ENCODE data around the gene PLEKHG4. TPM values are rescaled to one million over a fixed set of nuclear protein-coding genes. Genes with fewer than 3 reads are reported as not detected.
A peak's percentile ranks its signal among the peaks of the same experiment; 100 is the strongest.

The PLEKHG4 gene
- total RNA-seq, 5 donors from 2014 or later (not counting 1 experiment from before 2014, with no cell fraction given), result 19.4 to 27.5 (median 24.9) TPM

DNA sequence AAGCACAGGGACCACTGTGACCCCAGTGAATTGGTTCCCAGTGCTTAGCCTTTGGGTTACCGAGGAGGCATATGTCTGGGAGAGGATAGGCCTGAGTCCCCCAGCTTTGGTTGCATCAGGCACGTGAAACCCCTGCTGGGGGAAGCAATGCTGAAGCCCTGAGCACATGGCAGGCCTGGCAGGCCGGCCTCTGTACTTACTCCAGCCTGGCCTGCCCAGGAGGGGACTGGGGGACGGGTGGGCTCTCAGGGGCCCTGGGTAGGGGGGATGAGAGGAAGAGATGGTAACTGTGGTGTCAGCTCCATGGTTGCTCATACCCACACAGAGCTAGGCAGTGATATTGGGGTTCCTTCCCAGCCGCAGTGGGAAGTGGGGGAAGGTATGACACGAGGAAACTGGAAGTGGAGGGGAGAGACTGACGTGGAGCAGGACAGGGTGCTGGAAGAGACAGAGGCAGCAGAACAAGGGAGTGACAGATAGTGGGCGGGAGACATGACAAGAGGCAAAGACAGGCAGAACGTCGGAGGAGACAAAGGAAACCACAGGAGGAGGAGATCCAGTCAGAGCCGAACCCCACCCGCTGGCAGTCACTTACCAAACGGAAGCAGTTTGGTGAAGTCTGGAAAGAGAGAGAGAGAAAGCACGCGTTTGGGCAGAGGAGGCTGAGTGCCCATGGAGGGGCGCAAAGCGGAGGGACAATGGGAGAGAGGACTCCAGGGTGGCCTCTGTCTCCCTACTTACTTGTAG is 43.3 kb upstream of the PLEKHG4 start:
- peak overlapping the region in 1 of 2 donors; percentile 27 for H3K4me3 ChIP-seq (ENCODE audit: control insufficient read depth in 1 of 2, extremely low read depth in 1 of 2, low read length in 1 of 2)

DNA sequence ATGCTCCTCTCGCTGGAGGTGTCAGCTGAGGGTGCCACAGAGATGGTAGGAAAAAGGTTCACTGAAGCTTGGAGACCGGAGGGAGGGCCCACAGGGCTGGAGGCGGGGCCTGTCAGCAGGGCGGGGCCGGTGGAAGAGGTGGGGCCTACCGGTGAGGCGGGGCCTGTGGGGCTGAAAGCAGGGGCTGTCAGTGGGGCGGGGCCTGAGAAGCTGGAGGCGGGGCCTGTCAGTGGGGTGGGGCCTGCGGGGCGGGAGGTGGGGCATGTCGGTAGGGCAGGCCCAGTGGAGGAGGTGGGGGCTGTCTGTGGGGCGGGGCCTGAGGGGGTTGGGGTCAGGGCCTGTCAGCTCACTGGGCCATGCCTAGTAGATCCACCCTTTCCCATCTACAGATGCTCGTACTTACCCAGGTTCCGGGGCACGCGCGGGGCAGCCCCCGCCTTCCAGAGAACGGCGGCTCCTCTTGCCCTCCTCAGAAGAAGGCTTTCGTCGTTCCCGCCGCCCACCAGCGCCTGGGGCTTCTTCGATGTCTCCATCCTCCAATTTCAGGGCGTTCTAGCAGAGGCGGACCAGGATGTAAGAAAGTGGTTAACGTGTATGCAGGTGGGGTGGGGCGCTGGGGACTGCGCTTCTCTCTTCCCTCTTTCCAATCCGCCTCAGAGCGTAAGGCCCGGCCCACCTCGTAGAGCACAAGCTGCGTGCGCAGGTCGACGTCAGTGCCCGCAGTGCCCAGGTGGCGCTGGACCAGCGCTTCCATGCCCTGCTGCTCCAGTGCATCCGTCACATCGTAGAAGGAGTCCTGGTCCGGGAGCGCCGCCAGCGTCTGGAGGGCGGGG is 42.6 kb upstream of the PLEKHG4 start:
- WGBS (ENCODE audit: insufficient coverage), result 95% methylated on average over 20 of the region's 50 CpGs
- POLR2A ChIA-PET, result no interaction called here
- H3K27me3 ChIP-seq (replicated peaks in 1 of 2; ENCODE audit: control insufficient read depth in 2 of 2, extremely low read depth in 1 of 2, insufficient read depth in 2 of 2, low read length in 1 of 2), result no peaks in the 10 kb centered on the region
- no peaks in the 10 kb centered on the region for H3K9me3 Mint-ChIP-seq
- CTCF ChIA-PET, result interaction anchor here in 1 of 2 donors (0.7 kb wide), 1 partner anchor 39 kb away, joined by 5 read pairs; no protein-coding TSS in a partner anchor
- peak overlapping the region; percentile 57 for H3K27ac ChIP-seq (ENCODE audit: low read length)
- H3K4me3 ChIP-seq (ENCODE audit: control insufficient read depth in 1 of 2, extremely low read depth in 1 of 2, low read length in 1 of 2), result peak overlapping the region in 1 of 2 donors; percentile 27
- peak overlapping the region; percentile 91 to 92 for H3K27ac Mint-ChIP-seq
- no peaks in the 10 kb centered on the region for H3K27me3 Mint-ChIP-seq
- H3K36me3 ChIP-seq (ENCODE audit: control insufficient read depth in 2 of 2, extremely low read depth in 1 of 2, insufficient read depth in 1 of 2, low read length in 1 of 2), result peaks cover 31 to 53% of the 10 kb centered on the region in 2 donors
- peaks cover 0 to 26% of the 10 kb centered on the region in 2 experiments for H3K4me1 ChIP-seq (ENCODE audit: control insufficient read depth in 1 of 2, extremely low read depth in 1 of 2, insufficient read depth in 2 of 2, low read length in 2 of 2)
- H3K4me1 Mint-ChIP-seq, result peaks cover 0 to 18% (median 9%) of the 10 kb centered on the region in 3 donors
- H3K36me3 Mint-ChIP-seq, result peaks cover 26% of the 10 kb centered on the region
- no peaks in the 10 kb centered on the region for H3K9me3 ChIP-seq
- peak overlapping the region; percentile 43 to 72 (median 57) for H3K4me3 Mint-ChIP-seq
- peak; percentile 30 to 79 (median 63) for DNase-seq
- peak; percentile 65 to 82 (median 72) for ATAC-seq (replicated peaks in 1 of 4)

More for the DNA sequence above, 43.3 kb upstream of the PLEKHG4 start:
- 78% methylated on average over 16 of the region's 17 CpGs for WGBS (ENCODE audit: insufficient coverage)
- Mint-ChIP-seq H3K9me3 (no peaks in the 10 kb centered on the region), H3K27ac (peak overlapping the region; percentile 91 to 92), H3K36me3 (peaks cover 26% of the 10 kb centered on the region), H3K4me1 (peaks cover 0 to 14% (median 6%) of the 10 kb centered on the region in 3 donors), H3K4me3 (peak overlapping the region; percentile 43 to 72 (median 57)), H3K27me3 (no peaks in the 10 kb centered on the region)
- no peaks in the 10 kb centered on the region for H3K9me3 ChIP-seq
- CTCF ChIA-PET, result interaction anchor here (0.7 kb wide), 2 partner anchors 38 to 100 kb away, joined by 5 read pairs; no protein-coding TSS in a partner anchor
- peak in 27 of 35 experiments; percentile 21 to 66 (median 35) for DNase-seq
- POLR2A ChIA-PET, result interaction anchor here in 1 of 2 donors (0.7 kb wide), 1 partner anchor 20 kb away, joined by 4 read pairs; no protein-coding TSS in a partner anchor
- peaks cover 0 to 2% of the 10 kb centered on the region in 2 experiments for H3K27me3 ChIP-seq (replicated peaks in 1 of 2; ENCODE audit: control insufficient read depth in 2 of 2, extremely low read depth in 1 of 2, insufficient read depth in 2 of 2, low read length in 1 of 2)
- H3K36me3 ChIP-seq (ENCODE audit: control insufficient read depth in 2 of 2, extremely low read depth in 1 of 2, insufficient read depth in 1 of 2, low read length in 1 of 2), result peaks cover 28 to 60% of the 10 kb centered on the region in 2 donors
- ATAC-seq (replicated peaks in 1 of 4), result peak; percentile 67 to 75 (median 68)
- H3K4me1 ChIP-seq (ENCODE audit: control insufficient read depth in 1 of 2, extremely low read depth in 1 of 2, insufficient read depth in 2 of 2, low read length in 2 of 2), result peaks cover 0 to 26% of the 10 kb centered on the region in 2 experiments
- peak overlapping the region; percentile 57 for H3K27ac ChIP-seq (ENCODE audit: low read length)

DNA sequence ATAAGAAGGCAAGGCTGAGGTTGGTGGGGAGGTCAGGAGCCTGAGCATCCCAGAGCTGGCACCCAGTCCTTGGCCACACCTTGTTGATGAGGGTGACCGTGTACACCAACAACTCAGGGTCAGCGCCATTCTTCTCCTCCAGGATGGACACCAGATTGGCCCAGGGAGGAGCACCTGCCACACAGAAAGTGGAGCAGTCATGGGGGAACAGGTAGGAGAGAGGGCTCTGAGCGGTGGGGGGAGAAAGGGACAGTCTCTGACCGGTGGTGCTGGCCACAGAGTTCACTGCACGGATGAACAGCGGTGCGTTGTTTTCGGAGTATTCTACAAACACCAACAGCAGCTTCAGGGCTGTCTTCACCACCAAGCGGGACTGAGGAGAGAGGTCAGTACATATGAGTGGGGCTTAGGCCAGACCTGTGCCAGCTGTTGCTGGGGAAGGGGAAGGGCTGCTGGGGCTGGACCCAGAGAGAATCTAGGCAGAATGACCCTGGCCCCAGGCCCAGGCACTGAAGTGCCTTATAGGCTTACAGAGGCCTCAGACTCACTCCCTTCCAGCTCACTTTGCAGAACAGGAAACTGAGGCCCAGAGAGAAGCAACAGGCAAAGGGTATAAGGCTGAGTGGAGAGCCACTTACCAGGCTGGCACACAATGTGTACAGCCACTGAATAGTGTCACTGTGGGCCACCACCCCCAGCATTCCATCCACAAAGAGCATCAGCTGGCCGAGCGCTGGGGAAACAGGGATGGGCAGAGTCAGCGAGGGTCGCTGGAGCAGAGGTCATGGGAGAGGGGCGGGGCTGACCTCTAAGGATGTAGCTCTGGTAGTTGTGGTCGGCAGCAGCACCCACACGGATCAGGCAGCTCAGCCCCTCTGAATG is 41.7 kb upstream of the PLEKHG4 start:
- no peak overlapping the region for H3K4me3 Mint-ChIP-seq
- no peaks in the 10 kb centered on the region for H3K9me3 ChIP-seq
- no peak for ATAC-seq (replicated peaks in 1 of 4)
- H3K27me3 ChIP-seq (replicated peaks in 1 of 2; ENCODE audit: control insufficient read depth in 2 of 2, extremely low read depth in 1 of 2, insufficient read depth in 2 of 2, low read length in 1 of 2), result no peaks in the 10 kb centered on the region
- no peaks in the 10 kb centered on the region for H3K9me3 Mint-ChIP-seq
- peaks cover 0 to 21% (median 11%) of the 10 kb centered on the region in 3 donors for H3K4me1 Mint-ChIP-seq
- 100% methylated on average over 1 of the region's 16 CpGs for WGBS (ENCODE audit: insufficient coverage)
- no peaks in the 10 kb centered on the region for H3K27me3 Mint-ChIP-seq
- CTCF ChIA-PET, result interaction anchor here in 1 of 2 donors (0.6 kb wide), 1 partner anchor 208 kb away, joined by 3 read pairs; no protein-coding TSS in a partner anchor
- H3K4me1 ChIP-seq (ENCODE audit: control insufficient read depth in 1 of 2, extremely low read depth in 1 of 2, insufficient read depth in 2 of 2, low read length in 2 of 2), result peaks cover 0 to 29% of the 10 kb centered on the region in 2 experiments
- H3K4me3 ChIP-seq (ENCODE audit: control insufficient read depth in 1 of 2, extremely low read depth in 1 of 2, low read length in 1 of 2), result no peak overlapping the region
- no peak for DNase-seq
- peak overlapping the region in 1 of 2 donors; percentile 55 for H3K27ac Mint-ChIP-seq
- POLR2A ChIA-PET, result no interaction called here
- H3K36me3 Mint-ChIP-seq, result peaks cover 26% of the 10 kb centered on the region
- H3K27ac ChIP-seq (ENCODE audit: low read length), result no peak overlapping the region
- H3K36me3 ChIP-seq (ENCODE audit: control insufficient read depth in 2 of 2, extremely low read depth in 1 of 2, insufficient read depth in 1 of 2, low read length in 1 of 2), result peaks cover 31 to 50% of the 10 kb centered on the region in 2 donors

DNA sequence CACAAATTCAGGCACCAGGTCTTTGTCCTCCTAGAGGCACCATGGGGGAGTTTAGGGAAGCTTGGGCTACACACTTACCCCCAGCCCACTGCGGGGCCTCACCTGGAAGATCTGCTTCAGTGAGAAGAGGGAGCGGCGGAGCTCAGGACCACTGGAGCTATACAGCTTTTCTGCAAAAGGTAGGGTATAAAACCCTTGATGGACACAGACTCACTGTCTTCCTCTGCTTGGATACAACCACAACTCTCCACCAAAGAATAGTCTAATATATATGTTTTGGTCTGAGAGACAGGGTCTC is 41.1 kb upstream of the PLEKHG4 start:
- ChIA-PET POLR2A (no interaction called here), CTCF (interaction anchor here in 1 of 2 donors (0.6 kb wide), 1 partner anchor 208 kb away, joined by 3 read pairs; no protein-coding TSS in a partner anchor)
- Mint-ChIP-seq H3K4me3 (no peak overlapping the region), H3K27me3 (no peaks in the 10 kb centered on the region), H3K4me1 (peaks cover 0 to 21% (median 12%) of the 10 kb centered on the region in 3 donors), H3K9me3 (no peaks in the 10 kb centered on the region), H3K27ac (peak overlapping the region in 1 of 2 donors; percentile 37), H3K36me3 (peaks cover 26% of the 10 kb centered on the region)
- ATAC-seq (replicated peaks in 1 of 4) (no peak), DNase-seq (no peak)
- H3K4me1 ChIP-seq (ENCODE audit: control insufficient read depth in 1 of 2, extremely low read depth in 1 of 2, insufficient read depth in 2 of 2, low read length in 2 of 2), result peaks cover 0 to 29% of the 10 kb centered on the region in 2 experiments
- no peaks in the 10 kb centered on the region for H3K9me3 ChIP-seq
- H3K36me3 ChIP-seq (ENCODE audit: control insufficient read depth in 2 of 2, extremely low read depth in 1 of 2, insufficient read depth in 1 of 2, low read length in 1 of 2), result peaks cover 31 to 49% of the 10 kb centered on the region in 2 donors
- H3K4me3 ChIP-seq (ENCODE audit: control insufficient read depth in 1 of 2, extremely low read depth in 1 of 2, low read length in 1 of 2), result no peak overlapping the region
- no peak overlapping the region for H3K27ac ChIP-seq (ENCODE audit: low read length)
- H3K27me3 ChIP-seq (replicated peaks in 1 of 2; ENCODE audit: control insufficient read depth in 2 of 2, extremely low read depth in 1 of 2, insufficient read depth in 2 of 2, low read length in 1 of 2), result no peaks in the 10 kb centered on the region
- WGBS (ENCODE audit: insufficient coverage), result no CpG with 5 or more reads among the region's 3 CpGs

DNA sequence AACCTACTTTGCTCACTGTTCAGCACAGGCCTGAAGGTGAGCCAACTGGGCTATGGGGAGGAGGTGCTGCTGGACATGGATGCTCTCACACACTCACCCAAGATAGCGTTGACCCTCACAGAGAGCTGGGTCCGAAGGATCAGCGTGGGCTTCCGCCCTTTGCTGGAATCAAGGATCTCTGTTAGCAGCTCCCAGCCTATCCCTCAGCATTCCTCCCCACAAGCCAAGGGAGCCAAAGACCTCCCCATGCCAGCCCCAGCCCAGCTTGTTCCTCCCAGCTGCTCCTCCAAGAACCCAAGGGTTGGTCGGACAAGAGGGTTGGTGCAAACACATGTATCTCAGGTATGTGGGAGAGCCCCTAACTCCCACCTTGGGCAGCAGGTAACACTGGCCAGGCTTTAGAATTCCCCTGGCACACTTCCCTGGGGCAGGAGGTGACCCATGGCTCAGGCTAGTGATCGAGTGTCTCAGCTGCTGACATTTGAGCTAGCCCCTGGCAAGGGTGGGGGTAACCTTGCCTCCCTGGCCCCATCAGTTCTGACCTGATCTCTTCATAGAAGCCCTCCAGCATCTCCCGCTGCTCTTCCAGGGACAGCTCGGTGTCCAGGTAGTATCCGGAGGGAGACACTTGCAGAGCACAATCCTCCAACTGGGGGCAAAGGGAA is 40.4 kb upstream of the PLEKHG4 start:
- Histone ChIP-seq H3K4me3 (ENCODE audit: control insufficient read depth in 1 of 2, extremely low read depth in 1 of 2, low read length in 1 of 2) (no peak overlapping the region), H3K27me3 (replicated peaks in 1 of 2; ENCODE audit: control insufficient read depth in 2 of 2, extremely low read depth in 1 of 2, insufficient read depth in 2 of 2, low read length in 1 of 2) (no peaks in the 10 kb centered on the region), H3K9me3 (no peaks in the 10 kb centered on the region), H3K36me3 (ENCODE audit: control insufficient read depth in 2 of 2, extremely low read depth in 1 of 2, insufficient read depth in 1 of 2, low read length in 1 of 2) (peaks cover 31 to 43% of the 10 kb centered on the region in 2 donors), H3K4me1 (ENCODE audit: control insufficient read depth in 1 of 2, extremely low read depth in 1 of 2, insufficient read depth in 2 of 2, low read length in 2 of 2) (peaks cover 0 to 36% of the 10 kb centered on the region in 2 experiments), H3K27ac (ENCODE audit: low read length) (no peak overlapping the region)
- CTCF ChIA-PET, result interaction anchor here in 1 of 2 donors (1.1 kb wide), 1 partner anchor 41 kb away, joined by 4 read pairs; no protein-coding TSS in a partner anchor
- H3K4me3 Mint-ChIP-seq, result no peak overlapping the region
- H3K4me1 Mint-ChIP-seq, result peaks cover 2 to 28% (median 16%) of the 10 kb centered on the region in 3 donors
- ATAC-seq (replicated peaks in 1 of 4) (no peak), DNase-seq (no peak)
- H3K27ac Mint-ChIP-seq, result peak overlapping the region; percentile 22 to 37
- POLR2A ChIA-PET, result no interaction called here
- 100% methylated on average over 5 of the region's 9 CpGs for WGBS (ENCODE audit: insufficient coverage)
- H3K9me3 Mint-ChIP-seq, result no peaks in the 10 kb centered on the region
- peaks cover 23% of the 10 kb centered on the region for H3K36me3 Mint-ChIP-seq
- no peaks in the 10 kb centered on the region for H3K27me3 Mint-ChIP-seq

Measured in T-cell (primary cell).